NCI-H1694 treated with DMSO at 0.1 percent for 48 hours (cell line): Measurements from ENCODE around the gene RCBTB1.

ENCODE experiments used
- DNase-seq: peaks from one replicate; lab custom pipeline; 2025; lab: John Stamatoyannopoulos, UW

RCBTB1 gene

DNA sequence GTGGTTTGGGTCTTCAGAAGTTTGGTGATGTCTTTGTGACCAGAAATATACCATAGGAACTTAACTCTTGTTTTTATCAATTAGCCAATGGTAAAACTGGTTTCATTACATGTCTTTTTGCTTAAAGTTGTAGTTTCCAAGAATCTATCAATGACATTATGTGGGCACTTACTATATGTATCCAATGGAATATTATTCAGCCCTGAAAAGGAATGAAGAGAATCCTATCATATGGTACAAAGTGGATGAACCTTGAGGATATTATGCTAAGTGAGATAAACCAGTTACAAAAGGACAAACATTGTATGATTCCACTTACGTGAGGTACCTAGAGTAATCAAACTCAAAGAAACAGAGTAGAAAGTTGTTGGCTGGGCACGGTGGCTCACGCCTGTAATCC, 26.4 kb downstream of the RCBTB1 start:
- no peak for DNase-seq

DNA sequence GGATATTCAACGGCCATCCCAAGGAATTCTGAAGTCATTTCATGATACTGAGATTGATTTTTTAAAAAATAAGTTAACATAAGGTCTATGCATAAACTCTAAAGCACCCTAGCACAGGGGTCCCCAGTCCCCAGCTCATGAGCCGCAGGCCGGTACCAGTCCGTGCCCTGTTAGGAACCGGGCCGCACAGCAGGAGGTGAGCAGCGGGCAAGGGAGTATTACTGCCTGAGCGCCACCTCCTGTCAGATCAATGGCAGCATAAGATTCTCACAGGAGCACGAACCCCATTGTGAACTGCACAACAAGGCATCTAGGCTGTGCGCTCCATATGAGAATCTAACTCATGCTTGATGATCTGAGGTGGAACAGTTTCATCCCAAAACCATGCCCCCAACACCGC, 31.0 kb downstream of the RCBTB1 start:
- no peak for DNase-seq

DNA sequence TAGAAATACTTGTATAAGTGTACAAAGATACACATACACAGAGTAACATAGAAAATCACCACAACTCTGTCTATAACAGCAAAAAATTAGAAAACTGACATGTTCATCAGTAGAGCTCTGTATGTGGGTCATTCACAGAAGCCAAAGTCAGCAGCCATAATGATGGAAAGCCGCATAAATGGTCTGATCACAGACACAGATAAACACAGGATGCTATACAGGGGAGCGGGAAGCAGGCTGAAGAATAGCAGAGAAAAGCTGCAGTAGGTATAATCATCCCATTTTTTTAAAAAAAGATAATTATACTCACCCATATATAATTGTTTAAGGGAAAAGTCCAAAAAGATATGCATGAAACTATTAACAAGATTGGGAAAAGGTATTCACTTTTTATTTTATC, 31.5 kb downstream of the RCBTB1 start:
- no peak for DNase-seq

DNA sequence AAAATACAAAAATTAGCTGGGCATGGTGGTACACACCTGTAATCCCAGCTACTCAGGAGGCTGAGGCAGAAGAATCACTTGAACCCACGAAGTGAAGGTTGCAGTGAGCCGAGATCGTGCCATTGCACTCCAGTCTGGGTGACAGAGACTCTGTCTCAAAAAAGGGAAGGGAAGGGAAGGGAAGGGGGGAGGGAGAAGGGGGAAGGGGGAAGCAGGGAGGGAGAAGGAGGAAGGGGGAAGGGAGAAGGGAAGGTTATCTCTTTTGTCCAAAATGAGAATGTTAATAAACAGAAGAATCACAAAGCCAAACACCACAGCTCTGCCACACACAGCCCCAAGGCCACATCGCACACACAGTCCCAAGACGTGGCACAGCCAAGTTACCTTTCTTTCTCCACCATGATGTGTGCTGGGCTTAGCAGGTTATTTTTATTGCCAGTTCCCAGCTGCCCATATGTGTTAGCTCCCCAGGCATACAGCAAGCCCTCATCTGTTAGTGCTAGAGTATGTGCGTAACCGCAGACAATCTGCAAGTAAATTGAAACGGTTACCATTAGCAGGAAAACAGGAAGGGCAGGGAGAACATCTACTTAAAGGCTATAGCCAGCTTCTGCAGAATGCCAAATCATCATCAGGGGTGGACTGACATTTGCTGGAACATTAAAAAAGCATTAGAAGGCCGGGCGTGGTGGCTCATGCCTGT, 34.3 kb downstream of the RCBTB1 start:
- DNase-seq, result no peak

DNA sequence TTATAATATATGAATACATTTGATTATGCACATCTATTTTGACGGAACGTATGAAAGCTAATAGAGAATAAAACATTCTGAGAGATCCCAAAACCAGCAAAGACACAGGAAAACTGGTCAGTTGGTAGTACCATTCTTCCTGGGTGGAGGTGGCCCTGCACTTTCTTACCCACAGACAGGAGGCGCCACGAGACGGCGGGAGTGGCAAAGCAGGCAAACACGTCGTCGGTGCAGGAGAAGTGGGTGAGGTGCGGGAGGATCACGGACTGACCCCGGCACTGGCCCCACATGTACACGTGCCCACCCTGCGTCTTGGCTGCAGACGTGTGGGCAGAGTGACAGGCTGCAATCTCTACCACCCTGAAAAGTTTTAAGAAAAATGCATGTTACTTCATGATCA, 36.1 kb downstream of the RCBTB1 start:
- no peak for DNase-seq

DNA sequence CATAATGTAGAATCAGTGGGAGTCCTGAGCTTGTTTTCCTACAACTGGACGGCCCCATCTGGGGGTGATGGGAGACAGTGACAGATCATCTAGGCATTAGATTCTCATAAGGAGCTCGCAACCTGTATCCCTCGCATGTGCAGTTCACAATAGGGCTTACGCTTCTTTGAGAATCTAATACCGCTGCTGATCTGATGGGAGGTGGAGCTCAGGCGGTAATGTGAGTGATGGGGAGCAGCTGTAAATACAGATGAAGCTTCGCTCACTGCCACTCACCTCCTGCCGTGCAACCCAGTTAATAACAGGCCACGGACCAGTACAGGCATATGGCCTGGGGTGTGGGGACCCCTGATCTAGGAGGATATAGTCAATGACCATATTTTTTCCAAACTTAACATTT, 38.8 kb downstream of the RCBTB1 start:
- no peak for DNase-seq

DNA sequence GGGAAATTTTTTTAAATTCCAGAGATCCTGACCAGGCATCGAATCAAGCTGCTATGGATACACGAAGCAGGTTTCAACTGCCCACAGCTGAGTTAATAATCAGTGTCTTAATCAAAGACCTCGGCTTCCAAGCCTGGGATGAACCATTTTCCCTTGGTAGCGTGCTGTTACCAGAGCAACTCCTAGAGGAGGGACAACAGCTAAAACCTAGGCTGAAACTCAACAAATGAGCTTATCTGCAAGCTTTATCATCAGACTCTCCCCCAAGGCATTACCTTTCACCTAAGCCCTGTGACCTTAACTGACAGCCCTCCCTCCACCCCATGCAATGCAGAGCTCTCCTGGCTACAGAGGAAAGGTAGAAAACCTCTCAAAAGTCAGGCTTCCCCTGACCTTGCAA, 39.7 kb downstream of the RCBTB1 start:
- DNase-seq, result no peak

DNA sequence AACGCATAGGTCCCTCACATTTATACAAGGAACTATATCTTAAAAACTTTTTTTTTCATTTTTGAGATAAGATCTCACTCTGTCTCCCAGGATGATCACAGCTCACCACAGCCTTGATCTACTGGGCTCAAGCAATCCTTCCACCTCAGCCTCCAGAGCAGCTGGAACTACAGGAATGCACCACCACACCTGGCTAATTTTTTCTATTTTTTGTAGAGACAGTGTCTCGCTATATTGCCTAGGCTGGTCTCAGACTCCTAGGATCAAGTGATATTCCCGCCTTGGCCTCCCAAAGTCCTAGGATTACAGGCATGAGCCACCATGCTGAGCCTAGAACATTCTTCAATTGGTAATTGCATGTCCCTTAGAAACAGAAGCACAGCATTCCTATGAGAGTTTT, 41.7 kb downstream of the RCBTB1 start:
- DNase-seq, result no peak

DNA sequence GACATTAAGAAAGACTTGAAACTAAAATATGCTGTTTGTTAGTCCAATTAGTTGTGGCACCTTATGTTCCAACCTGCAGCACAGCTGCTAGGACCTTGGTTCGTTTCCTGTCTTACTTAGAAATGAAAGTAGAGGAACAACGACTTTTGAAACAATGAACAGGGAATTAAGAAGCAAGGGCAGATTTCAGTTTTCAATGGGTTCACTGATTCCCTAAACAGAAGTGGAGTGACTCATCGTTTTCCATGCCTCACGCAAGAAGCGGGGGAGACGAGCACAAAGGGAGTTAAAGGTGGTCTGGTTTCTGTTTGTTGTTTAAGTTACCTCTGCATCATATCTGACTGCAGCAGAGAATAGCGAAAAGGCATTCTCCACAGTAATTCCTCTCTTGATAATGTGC, 44.8 kb downstream of the RCBTB1 start:
- no peak for DNase-seq

DNA sequence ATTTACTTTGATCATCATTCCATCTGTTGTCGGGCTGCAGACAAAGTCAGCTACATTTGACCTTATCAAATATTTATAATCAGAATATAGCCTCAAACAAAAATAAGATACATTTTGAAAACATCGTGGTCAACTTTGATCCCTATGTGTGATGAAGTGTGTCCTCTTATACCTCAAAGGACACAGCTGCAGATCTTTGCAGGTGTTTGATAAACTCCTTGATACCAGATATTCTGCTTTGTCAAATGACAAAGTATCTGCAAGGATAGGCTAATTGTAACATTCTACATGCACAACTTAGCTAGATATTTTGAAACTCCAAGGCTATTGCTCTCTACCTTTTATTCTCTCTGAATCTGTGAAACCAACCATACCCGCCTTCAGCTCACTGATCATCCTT, 45.6 kb downstream of the RCBTB1 start:
- no peak for DNase-seq

DNA sequence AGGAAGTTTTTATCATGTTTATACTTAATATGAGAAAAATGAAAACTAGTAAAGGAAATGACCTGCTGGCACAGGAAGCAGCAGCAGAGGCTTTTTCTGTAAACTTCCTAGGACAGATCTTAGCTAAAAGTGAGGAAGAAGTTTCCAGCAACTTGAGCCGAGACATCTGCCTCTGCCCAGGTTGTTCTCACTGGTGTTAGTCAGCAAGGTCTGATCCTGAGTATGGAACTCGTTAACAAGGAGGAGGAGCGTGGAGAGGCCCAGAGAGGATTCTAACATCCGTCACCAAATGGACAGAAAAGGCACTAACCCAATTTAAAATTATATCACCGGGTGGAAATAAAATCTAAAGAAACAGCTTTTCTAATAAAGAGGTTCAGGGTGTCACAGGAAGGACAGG, 46.0 kb downstream of the RCBTB1 start:
- DNase-seq, result no peak

DNA sequence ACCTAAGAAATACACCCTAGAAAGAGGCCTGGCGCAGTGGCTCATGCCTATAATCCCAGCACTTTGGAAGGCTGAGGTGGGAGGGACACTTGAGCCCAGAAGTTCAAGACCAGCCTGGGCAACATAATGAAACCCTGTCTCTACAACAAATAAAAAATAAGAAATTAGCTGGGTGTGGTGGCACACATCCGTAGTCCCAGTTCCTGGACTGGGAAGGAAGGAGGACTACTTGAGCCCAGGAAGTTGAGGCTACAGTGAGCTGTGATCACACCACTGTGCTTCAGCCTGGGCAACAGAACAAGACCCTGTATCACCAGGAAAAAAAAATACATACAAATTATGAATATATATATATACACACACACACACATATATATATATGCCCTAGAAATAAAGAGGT, 47.0 kb downstream of the RCBTB1 start:
- DNase-seq, result no peak

DNA sequence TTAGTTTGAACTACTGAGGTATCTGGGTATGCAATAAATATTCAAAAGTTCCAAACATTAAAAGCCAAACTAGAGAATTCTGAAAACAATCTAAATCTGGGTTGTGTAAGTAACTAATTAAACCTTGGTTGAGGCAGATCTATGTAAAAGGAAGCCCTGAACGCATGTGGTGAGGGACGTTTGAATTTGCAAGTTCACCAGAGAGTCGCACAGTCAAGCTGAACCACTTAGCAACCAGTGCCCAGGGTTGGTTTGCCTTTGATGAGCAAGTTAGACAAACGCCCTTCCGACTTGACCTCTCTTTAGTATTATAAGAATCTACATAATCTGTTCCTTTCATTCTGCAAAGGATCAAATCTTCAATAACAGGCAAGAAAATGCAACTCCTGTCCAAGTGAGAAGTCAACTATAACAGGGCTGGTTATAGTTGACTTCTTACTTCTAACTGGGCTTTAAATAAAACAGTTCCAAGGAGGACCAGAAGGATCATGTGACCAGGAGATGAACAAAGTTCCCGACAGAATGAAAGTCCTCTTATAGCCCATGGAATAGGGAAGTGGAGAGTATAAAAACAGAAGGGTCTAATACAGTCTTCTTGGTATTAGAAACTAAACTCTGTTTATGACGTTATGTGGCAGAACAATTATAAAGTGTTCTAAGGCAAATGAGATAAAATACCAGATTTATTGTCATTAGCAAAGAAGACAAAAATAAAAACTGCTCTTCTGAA, 49.0 kb downstream of the RCBTB1 start:
- DNase-seq, result no peak

DNA sequence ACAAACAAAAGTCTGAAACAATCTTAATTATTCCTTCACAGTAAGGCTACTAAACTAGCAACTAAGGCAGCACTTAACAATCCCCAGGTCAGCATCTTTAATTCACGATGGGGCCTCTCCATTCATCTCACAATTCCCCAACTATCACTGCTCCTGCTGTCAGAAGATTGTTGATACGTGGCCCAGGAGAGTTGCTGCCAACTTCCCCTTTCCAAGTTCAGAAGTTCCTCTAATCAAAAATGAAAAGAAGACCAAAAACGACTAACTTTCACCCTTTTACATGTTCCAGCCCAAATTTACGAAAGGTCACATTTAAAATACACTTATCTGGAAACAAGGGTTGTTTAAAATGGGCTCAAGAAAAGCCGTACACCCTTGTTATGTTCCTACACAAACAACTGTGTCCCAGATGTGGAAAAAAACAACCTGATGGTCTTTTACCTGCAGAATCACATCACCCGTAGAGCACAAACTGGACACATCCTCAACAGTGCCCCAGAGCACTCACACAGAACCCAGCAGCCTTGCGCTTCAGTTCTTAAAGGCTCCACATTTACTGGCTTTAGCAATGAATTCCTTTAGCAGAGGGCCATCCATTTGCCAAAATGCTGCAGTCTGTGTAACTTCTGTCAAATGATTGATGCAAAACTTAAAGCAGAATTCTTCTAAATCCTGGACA, 51.6 kb downstream of the RCBTB1 start:
- no peak for DNase-seq

DNA sequence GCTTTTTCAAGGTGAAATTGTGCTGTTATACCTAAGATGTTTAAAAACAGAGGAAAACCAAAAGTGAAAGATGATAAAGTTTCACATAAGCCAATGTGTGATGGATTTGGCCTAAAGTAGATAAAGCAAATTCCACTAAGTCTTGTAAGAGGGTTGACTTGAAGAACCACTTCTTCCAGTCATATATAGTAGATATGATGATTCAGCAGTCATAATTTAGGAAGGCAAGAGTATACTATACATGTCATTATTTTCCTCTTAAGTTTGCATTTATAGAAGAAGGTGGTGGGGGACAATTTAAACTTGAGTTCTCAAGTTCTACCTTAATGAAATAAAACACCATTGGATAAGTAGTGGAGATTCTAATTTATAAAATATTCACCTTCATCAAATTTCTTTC, 52.3 kb downstream of the RCBTB1 start:
- DNase-seq, result no peak

DNA sequence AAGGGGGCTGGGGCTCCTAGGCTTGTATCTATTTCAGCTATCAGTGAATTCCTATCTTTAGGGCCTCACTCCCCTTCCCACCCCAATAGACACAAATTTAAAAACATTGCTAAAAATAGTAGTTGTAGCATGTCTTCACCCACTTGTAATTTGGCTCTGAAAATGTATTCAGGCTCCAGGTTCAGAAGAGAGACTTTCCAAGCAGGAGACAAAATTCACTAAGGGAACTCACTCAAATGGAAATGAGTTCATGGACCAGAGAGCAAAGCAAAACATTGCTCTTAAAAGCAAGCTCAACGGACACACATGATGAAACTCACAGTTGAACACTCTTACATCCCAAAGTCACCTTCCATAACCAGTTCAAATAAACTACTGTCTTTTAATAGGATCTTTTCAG, 52.8 kb downstream of the RCBTB1 start:
- DNase-seq, result no peak

DNA sequence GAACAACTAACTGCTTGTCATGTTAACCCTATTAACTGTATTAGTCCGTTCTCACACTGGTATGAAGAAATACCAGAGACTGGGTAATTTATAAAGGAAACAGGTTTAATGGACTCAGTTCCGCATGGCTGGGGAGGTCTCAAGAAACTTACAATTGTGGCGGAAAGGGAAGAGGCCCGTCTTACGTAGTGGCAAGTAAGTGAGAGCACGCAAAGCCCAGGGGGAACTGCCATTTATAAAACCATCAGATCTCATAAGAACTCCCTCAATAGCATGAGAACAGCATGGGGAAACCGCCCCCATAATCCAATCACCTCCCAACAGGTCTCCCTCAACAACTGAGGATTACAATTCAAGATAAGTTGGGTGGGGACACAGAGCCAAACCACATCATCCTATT, 54.9 kb downstream of the RCBTB1 start:
- DNase-seq, result no peak

DNA sequence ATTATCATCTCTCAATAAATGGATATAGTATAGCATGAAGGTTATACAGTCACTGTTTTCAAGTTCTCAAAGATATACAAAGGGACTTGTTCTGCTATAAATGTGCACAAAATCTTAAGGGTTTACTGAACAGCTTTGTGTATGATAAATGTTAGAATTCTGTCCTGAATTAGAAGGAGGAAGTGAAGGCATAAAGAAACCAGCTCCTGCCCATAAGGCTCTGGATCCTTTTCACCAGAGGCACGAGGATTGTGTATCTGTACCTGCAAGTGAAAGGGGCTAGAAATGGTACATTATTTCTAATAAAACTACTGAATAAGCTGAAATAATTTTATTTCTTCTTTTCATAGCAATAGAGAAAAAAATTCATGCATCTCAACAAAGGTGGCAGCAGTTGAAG, 57.2 kb downstream of the RCBTB1 start:
- DNase-seq, result no peak

DNA sequence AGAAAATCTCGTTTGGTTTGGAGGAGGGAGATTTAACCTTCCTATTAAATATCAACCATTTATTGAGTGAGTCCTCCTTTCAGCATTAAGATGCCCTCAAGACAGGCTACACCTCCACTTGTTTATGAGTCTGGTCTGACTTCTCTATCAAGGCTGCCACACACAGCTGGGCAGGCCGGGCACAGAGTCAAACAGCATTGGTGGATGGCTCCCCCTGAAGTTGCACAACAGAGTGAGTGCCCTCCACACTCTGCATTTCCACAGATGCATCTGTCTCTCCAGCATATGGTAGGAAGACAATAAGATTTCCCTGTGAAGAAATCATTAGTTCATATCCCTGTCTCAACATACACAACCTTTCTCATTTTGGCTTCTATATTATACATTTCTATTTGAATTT, 58.2 kb downstream of the RCBTB1 start:
- no peak for DNase-seq

DNA sequence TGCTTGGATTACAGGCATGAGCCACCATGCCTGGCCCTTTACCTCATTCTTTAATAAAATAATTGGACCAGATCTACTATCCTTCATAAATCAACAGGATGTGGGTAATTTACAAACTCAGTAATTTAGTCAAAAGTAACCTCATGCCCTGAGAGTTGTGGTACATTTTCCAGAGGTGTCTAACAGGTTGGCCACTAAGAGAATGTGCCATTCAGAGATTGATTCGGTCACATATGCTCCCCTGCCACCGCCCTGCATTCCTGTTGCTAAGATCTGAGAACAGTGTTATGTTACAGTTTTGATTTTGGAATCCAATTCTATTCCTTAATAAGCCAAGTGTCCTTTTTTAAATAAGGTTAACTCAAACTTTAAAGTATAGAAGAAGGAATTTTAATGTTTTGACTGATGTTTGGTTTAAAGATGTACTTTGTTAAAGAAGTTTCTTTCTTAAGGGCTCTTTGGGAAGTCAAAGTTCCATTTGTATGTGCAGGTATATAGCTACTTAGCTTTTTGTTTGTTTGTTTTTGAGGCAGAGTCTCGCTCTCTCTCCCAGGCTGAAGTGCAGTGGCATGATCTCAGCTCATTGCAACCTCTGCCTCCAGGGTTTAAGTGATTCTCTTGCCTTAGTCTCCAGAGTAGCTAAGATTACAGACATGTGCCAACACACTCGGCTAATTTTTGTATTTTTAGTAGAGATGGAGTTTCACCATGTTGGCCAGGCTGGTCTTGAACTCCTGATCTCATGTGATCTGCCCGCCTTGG, 60.4 kb downstream of the RCBTB1 start:
- DNase-seq, result no peak

DNA sequence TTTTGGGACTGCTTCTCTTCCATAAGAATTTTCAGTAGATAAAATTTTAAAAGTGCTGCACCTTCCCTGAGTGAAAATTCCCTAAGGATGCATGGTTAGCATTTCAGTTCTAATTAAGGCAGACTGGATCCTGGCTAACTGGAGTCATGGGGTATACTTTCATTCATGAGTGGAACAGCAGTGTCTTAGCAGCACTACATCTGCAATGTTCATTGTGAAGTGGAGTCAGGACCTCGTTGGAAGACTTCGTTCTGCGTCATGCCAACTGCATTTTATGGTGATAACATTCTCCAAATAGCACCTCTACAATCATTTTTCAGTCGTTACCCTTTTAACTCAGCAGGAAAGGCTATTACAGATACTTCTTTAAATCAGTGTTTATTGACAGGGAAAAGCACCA, 64.1 kb downstream of the RCBTB1 start:
- no peak for DNase-seq

DNA sequence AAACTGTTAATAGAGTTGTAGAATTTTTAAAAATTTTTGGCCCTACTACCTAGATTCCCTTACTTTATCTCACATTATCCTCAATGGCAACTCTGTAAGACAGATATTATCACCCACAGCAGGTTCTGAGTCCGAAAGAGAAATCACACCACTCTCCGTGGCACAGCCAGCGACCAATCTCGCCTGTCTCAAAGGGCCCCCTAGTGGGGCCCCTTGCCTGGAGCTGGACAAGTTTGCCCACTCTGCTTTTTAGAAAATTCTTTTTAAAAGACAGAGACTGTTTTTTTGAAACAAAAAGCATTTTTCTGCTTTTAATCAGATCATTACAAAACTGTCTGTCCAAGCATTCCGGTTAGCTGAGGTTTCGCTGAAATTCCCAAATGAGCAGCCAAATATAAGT, 67.9 kb downstream of the RCBTB1 start:
- DNase-seq, result no peak

DNA sequence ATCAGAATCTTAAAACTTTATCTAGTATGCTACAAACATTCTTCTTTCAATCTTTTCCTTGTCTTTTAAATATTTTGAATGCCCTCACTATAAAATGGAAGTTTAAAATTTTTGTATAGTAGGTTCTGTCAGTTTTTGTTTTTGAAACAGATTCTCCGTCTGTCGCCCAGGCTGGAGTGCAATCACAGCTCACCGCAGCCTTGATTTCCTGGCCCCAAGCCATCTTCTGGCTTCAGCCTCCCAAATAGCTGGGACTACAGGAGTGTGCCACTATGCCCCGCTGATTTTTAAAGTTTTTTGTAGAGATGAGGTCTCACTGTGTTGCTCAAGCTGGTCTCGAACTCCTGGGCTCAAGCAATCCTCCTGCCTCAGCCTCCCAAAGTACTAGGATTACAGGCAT, 68.9 kb downstream of the RCBTB1 start:
- DNase-seq, result peak; percentile 25
